NCI-H1694 treated with DMSO at 0.1 percent for 48 hours (cell line): Measurements from ENCODE around the gene CHSY3.

ENCODE experiments used
- DNase-seq: peaks from one replicate; lab custom pipeline; 2025; lab: John Stamatoyannopoulos, UW

The CHSY3 gene

GRCh38 chr5:129904102-129904666 lies at the start of gene CHSY3:
Gene CHSY3 (plus strand): TSS chr5:129904465.
- DNase-seq = no peak

- no peak for DNase-seq
These were observed 47.9 kb upstream of the CHSY3 start for GRCh38 chr5:129856325-129856724.

DNA sequence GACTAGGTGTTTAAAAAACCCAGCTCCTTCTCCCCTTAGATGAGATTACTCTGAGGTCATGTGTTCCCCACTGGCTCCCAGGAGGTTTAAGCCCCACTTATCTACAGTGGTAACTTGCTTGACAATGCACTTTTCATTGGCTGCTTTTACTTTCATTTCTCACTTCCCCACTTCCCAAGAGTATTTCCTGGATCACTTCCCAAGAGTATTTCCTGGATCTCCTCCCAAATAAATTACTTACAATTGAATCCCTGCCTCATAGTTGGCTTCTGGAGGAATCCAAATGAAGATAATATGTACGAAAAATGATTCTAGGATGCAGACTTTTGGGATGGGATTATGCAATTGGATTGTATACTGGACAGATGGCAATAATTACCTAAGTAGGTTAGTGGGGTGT lies 47.1 kb upstream of the CHSY3 start:
- no peak for DNase-seq

- no peak for DNase-seq
These were observed 46.1 kb upstream of the CHSY3 start for GRCh38 chr5:129858131-129858675.

DNA sequence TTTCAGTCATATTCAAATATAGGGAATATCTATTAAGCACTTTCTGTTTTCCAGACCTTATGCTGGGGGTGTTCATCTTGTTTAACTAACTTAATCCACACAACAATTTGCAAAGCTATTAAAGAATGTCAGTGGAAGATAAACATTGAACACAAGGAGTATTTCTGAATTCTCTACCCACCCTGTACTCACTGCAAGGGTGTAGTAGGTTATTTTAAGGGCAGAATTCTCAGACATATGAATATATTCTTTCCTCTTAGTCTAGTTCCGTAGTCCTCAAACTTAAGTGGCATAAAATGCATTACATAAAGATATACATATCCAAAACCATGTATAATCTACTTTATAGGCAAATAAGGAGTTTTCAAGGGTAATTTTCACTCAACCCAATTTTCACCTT lies 19.9 kb upstream of the CHSY3 start:
- DNase-seq = no peak

- DNase-seq = no peak
These were observed 4.8 kb upstream of the CHSY3 start for GRCh38 chr5:129899454-129899853.

GRCh38 chr5:129902816-129903215 lies 1.4 kb upstream of the CHSY3 start:
- no peak for DNase-seq

GRCh38 chr5:129903466-129904101 lies 681 bp upstream of the CHSY3 start:
- DNase-seq = no peak

GRCh38 chr5:129904667-129905472 lies 605 bp downstream of the CHSY3 start:
- no peak for DNase-seq

DNA sequence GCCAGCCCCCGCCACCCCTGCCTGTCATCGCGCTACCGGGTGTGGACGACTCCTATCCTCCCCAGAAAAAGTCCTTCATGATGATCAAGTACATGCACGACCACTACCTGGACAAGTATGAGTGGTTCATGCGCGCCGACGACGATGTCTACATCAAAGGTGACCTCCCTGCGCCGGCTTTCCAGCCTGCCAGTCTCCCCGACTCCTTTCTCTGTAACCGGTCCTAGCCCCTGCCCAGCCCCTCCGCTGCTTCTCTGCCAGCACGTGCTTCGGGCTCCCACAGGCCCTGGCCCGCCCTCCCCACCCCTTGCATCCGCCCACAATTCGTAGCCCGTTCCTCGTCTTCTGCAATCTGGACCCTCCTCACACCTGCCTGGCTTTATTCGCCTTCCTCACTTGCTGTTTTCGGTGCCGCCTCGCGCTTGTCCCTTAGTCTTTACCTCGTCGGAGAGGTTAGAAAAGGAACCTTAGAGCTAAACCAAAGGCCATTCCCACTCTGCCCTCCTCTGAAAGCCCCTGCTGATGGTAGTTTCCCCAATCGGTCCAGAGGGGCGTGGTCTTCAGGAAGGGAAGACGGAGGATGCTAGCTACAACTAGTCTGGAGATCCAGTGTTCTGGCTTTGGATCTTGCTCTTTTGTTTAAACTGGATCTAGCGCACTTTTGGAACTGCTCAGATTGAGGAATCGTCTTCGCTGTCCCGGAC lies 1.4 kb downstream of the CHSY3 start:
- DNase-seq = no peak

GRCh38 chr5:129906177-129906887 lies 2.1 kb downstream of the CHSY3 start:
- no peak for DNase-seq

GRCh38 chr5:129909225-129909624 lies 5.0 kb downstream of the CHSY3 start:
- no peak for DNase-seq

DNA sequence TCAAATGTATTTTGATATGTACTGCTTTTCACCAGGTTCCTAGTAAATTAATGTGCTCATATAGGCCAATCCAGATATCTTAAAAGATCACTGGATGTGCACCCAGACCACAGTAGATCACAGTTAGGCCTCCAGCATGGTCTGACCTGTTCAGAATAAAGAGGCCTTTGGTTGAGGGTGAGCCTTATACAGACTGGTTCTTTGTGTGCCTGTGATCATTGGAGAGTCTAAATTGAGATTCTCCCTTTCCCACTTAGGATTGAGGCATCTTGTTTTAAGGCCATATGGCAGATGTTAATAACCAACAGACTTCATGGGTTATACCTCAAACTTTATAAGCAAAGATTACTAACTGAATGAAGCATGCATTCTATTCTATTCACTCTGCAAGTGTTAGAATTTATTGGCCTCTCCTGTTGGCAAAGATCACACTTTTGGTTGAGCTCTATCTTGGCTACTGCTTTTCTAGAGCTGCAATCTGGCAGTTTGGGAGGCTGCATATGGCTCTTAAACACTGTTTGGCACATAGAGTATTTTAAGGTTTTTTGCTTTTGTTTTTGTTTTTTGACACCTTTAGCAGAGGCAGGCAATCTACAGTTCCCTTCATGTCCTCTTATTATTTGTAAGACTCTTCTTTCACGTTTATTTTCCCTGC lies 8.5 kb downstream of the CHSY3 start:
- DNase-seq = no peak

DNA sequence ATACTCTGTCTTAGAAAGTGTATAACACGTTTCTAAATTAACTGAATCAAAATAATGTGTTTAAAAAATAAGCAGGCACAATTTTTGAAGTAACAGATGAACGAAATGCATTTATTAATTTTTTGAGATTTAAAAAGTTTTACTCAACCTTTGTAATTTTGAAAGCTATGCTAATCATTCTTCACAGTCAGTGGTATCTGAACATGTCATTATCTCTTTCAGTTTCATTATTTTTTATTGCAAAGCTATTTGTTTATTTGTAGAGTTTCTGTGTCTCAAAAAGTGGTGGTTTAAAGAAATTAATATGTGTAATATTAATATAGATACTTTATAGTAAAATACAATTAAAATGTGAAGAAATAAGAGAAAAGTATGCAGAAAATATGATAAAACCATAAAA lies 11.2 kb downstream of the CHSY3 start:
- no peak for DNase-seq

DNA sequence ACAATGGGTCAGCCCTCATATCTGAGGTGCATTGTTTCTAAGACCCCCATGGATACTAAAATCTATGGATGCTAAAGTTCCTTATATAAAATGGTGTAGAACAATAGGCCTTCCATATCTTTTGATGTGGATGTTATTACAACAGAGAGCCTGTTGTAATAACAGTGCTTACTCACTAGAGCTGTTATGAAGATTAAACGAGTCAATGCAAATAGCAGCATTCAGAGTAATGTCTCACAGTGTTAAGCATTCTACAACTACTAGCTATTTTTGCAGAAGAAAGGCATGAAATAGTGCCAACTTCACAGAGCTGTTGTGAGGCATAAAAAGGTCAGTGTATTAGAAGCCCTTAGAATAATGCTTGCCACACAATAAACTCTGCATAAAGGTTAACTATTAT lies 13.0 kb downstream of the CHSY3 start:
- DNase-seq = no peak

GRCh38 chr5:129921204-129921603 lies 16.9 kb downstream of the CHSY3 start:
- DNase-seq = no peak

DNA sequence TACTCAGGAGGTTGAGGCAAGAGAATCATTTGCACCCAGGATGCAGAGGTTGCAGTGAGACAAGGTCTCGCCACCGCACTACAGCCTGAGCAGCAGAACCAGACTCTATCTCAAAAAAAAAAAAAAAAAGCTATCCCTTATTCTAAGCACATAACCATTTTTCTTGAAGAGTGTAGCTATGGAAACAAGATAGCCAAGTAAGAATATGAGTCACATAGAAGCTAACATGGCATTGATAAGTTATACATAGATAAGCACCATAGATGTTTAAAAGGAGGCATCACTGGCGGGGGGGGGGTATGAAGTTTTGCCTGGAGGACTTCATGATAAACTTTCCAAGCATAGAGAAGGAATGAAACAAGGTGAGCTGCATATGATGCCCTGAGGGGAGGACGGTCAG lies 26.0 kb downstream of the CHSY3 start:
- DNase-seq = no peak

- no peak for DNase-seq
These were observed 31.4 kb downstream of the CHSY3 start for GRCh38 chr5:129935626-129936025.

- DNase-seq = no peak
These were observed 33.8 kb downstream of the CHSY3 start for GRCh38 chr5:129938077-129938476.

DNA sequence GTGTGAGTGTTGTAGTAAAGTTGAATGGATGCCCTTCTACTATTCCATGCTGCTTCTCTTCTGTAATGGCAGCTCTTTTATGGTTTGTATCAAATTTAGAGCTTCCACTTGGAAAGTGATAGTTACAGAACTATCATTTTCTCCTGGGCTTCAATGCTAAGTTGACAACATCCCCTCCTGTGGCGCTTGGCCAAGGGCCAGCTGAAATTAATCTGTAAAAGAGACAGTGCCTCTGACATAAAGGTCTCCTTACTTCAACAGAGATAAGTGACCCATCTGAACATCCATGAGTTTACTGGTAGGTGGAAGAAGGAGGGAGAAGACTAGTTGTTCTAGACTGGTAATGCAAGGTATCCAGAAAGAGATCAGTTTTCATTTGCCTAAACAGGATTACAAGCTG lies 39.7 kb downstream of the CHSY3 start:
- DNase-seq = no peak

DNA sequence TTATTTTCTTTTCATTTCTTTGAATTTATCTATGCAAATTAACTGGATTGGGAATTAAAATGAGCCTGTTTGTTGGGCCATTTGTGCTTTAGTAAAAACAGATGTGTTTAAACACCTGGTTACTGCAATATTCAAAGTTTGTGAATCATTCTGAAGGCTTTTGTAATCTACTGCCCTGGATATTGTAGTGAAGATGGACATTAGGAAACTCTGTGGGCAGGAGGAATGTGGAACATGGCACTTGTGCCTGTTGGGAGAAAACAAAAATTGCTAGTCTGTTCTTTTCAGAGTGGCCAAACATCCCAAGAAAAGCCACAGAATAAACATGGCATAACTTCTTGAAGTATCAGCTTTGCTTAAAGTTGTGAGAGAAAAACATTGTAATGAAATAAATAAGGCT lies 40.8 kb downstream of the CHSY3 start:
- DNase-seq = no peak
